Fibroblast of peridontal ligament (primary cell): Measurements from ENCODE around the gene ARID3C.

Source experiments
- DNase-seq: peaks from one replicate; pipeline ENCODE4 v3.0.0-alpha.2; 2010; ENCODE audit errors: extremely low read depth

Gene ARID3C

GRCh38 chr9:34594177-34594576 lies 34.7 kb downstream of the ARID3C start:
- DNase-seq, result no peak

GRCh38 chr9:34592895-34593601 lies 35.8 kb downstream of the ARID3C start:
- no peak for DNase-seq

GRCh38 chr9:34591917-34592866 lies 36.7 kb downstream of the ARID3C start:
- no peak for DNase-seq

- DNase-seq, result peak; percentile 66
These were observed 37.5 kb downstream of the ARID3C start for GRCh38 chr9:34591248-34591916.

GRCh38 chr9:34590381-34591247 lies 38.3 kb downstream of the ARID3C start:
- no peak for DNase-seq

GRCh38 chr9:34589636-34590380 lies 39.1 kb downstream of the ARID3C start, which contains the start of gene CNTFR:
Gene CNTFR (minus strand): TSS chr9:34589724. CDS start chr9:34568981, 20,743 bp downstream.
- DNase-seq, result no peak

- no peak for DNase-seq
These were observed 39.9 kb downstream of the ARID3C start for GRCh38 chr9:34588671-34589635.

GRCh38 chr9:34587271-34587670 lies 41.6 kb downstream of the ARID3C start:
- DNase-seq, result no peak

- no peak for DNase-seq
These were observed 42.8 kb downstream of the ARID3C start for GRCh38 chr9:34585946-34586669.

GRCh38 chr9:34584970-34585369 lies 43.9 kb downstream of the ARID3C start:
- no peak for DNase-seq

- DNase-seq, result no peak
These were observed 46.1 kb downstream of the ARID3C start for GRCh38 chr9:34582787-34583186.

- no peak for DNase-seq
These were observed 47.5 kb downstream of the ARID3C start for GRCh38 chr9:34581318-34581717.

- DNase-seq, result no peak
These were observed 48.5 kb downstream of the ARID3C start for GRCh38 chr9:34580358-34580757.

- DNase-seq, result no peak
These were observed 49.1 kb downstream of the ARID3C start for GRCh38 chr9:34579808-34580163.

- no peak for DNase-seq
These were observed 49.6 kb downstream of the ARID3C start for GRCh38 chr9:34579104-34579807.

- DNase-seq, result peak; percentile 28
These were observed 50.4 kb downstream of the ARID3C start for GRCh38 chr9:34578241-34579103.
